ENCODE data around the gene AOPEP. TPM values are rescaled to one million over a fixed set of nuclear protein-coding genes. Genes with fewer than 3 reads are reported as not detected.

AOPEP gene
- total RNA-seq, 1 donor from 2014 or later: 16.6 TPM

GRCh38 chr9:94889628-94890027 is 163.1 kb downstream of the AOPEP start:
- no peak for DNase-seq (ENCODE audit: low spot score)
- no peaks in the 10 kb centered on the region for H3K27me3 Mint-ChIP-seq (ENCODE audit: insufficient read depth, low read depth)
- Histone ChIP-seq H3K4me3 (no peak overlapping the region), H3K9me3 (ENCODE audit: low read depth) (peaks cover 12% of the 10 kb centered on the region), H3K79me2 (ENCODE audit: low read depth) (no peaks in the 10 kb centered on the region), H3K27ac (no peak overlapping the region), H3K36me3 (no peaks in the 10 kb centered on the region), H4K20me1 (ENCODE audit: low read depth) (no peaks in the 10 kb centered on the region), H3K27me3 (no peaks in the 10 kb centered on the region), H3K4me2 (no peak overlapping the region), H3F3A (ENCODE audit: low read depth) (no peaks in the 10 kb centered on the region), H2AFZ (replicated peaks) (no peak overlapping the region), H3K9ac (no peak overlapping the region), H3K4me1 (peaks cover 6% of the 10 kb centered on the region)
- H3K36me3 Mint-ChIP-seq: peaks cover 3% of the 10 kb centered on the region
- peaks cover 10% of the 10 kb centered on the region for H3K9me3 Mint-ChIP-seq
- no peak overlapping the region for H3K4me3 Mint-ChIP-seq
- peaks cover 7% of the 10 kb centered on the region for H3K4me1 Mint-ChIP-seq
- H3K27ac Mint-ChIP-seq: no peak overlapping the region
- TF ChIP-seq EZH2phosphoT487 (IDR thresholded peaks at IDR 0.05): no peak
- no peak for TF ChIP-seq EZH2 (IDR thresholded peaks at IDR 0.05)
- TF ChIP-seq CTCF (IDR thresholded peaks at IDR 0.05): no peak

GRCh38 chr9:94891183-94891582 is 164.7 kb downstream of the AOPEP start:
- Histone ChIP-seq H3K9ac (no peak overlapping the region), H3F3A (ENCODE audit: low read depth) (no peaks in the 10 kb centered on the region), H3K36me3 (no peaks in the 10 kb centered on the region), H3K27me3 (no peaks in the 10 kb centered on the region), H3K4me3 (no peak overlapping the region), H3K4me1 (no peaks in the 10 kb centered on the region), H3K79me2 (ENCODE audit: low read depth) (no peaks in the 10 kb centered on the region), H4K20me1 (ENCODE audit: low read depth) (no peaks in the 10 kb centered on the region), H2AFZ (replicated peaks) (no peak overlapping the region), H3K27ac (no peak overlapping the region), H3K4me2 (no peak overlapping the region), H3K9me3 (ENCODE audit: low read depth) (peaks cover 12% of the 10 kb centered on the region)
- Mint-ChIP-seq H3K27me3 (ENCODE audit: insufficient read depth, low read depth) (no peaks in the 10 kb centered on the region), H3K4me1 (no peaks in the 10 kb centered on the region), H3K9me3 (peaks cover 10% of the 10 kb centered on the region), H3K4me3 (no peak overlapping the region), H3K36me3 (peaks cover 3% of the 10 kb centered on the region), H3K27ac (no peak overlapping the region)
- no peak for TF ChIP-seq EZH2phosphoT487 (IDR thresholded peaks at IDR 0.05)
- no peak for TF ChIP-seq CTCF (IDR thresholded peaks at IDR 0.05)
- TF ChIP-seq EZH2 (IDR thresholded peaks at IDR 0.05): no peak
- no peak for DNase-seq (ENCODE audit: low spot score)

GRCh38 chr9:94892675-94893074 is 166.2 kb downstream of the AOPEP start:
- H3K27ac ChIP-seq: no peak overlapping the region
- no peak overlapping the region for H3K4me3 ChIP-seq
- peaks cover 12% of the 10 kb centered on the region for H3K9me3 ChIP-seq (ENCODE audit: low read depth)
- no peak overlapping the region for H2AFZ ChIP-seq (replicated peaks)
- H3K4me1 ChIP-seq: no peaks in the 10 kb centered on the region
- no peaks in the 10 kb centered on the region for H3K36me3 ChIP-seq
- Mint-ChIP-seq H3K4me1 (no peaks in the 10 kb centered on the region), H3K4me3 (no peak overlapping the region), H3K27ac (no peak overlapping the region), H3K9me3 (peaks cover 10% of the 10 kb centered on the region), H3K36me3 (peaks cover 3% of the 10 kb centered on the region), H3K27me3 (ENCODE audit: insufficient read depth, low read depth) (no peaks in the 10 kb centered on the region)
- no peaks in the 10 kb centered on the region for H3K27me3 ChIP-seq
- TF ChIP-seq CTCF (IDR thresholded peaks at IDR 0.05): no peak
- no peak for TF ChIP-seq EZH2phosphoT487 (IDR thresholded peaks at IDR 0.05)
- no peak for TF ChIP-seq EZH2 (IDR thresholded peaks at IDR 0.05)
- no peak overlapping the region for H3K4me2 ChIP-seq
- H3K79me2 ChIP-seq (ENCODE audit: low read depth): no peaks in the 10 kb centered on the region
- no peak overlapping the region for H3K9ac ChIP-seq
- no peaks in the 10 kb centered on the region for H4K20me1 ChIP-seq (ENCODE audit: low read depth)
- H3F3A ChIP-seq (ENCODE audit: low read depth): no peaks in the 10 kb centered on the region
- no peak for DNase-seq (ENCODE audit: low spot score)
